Astrocyte (in vitro differentiated cells and primary cell): ENCODE data around the gene CD52.

ENCODE experiments used
- EZH2 ChIP-seq: IDR thresholded peaks from 2 replicates; pipeline ENCODE4 v1.6.1; 2012; ENCODE audit warnings: mild to moderate bottlenecking, low read length, inconsistent platforms; ENCODE audit not compliant: insufficient read depth
- TF ChIP-seq, protein P1 (sequence below): IDR thresholded peaks from 2 replicates; pipeline ENCODE4 v1.5.1; 2011; ENCODE audit warnings: low read depth, mild to moderate bottlenecking, inconsistent platforms, low read length, moderate library complexity; ENCODE audit not compliant: insufficient read depth

DNA sequence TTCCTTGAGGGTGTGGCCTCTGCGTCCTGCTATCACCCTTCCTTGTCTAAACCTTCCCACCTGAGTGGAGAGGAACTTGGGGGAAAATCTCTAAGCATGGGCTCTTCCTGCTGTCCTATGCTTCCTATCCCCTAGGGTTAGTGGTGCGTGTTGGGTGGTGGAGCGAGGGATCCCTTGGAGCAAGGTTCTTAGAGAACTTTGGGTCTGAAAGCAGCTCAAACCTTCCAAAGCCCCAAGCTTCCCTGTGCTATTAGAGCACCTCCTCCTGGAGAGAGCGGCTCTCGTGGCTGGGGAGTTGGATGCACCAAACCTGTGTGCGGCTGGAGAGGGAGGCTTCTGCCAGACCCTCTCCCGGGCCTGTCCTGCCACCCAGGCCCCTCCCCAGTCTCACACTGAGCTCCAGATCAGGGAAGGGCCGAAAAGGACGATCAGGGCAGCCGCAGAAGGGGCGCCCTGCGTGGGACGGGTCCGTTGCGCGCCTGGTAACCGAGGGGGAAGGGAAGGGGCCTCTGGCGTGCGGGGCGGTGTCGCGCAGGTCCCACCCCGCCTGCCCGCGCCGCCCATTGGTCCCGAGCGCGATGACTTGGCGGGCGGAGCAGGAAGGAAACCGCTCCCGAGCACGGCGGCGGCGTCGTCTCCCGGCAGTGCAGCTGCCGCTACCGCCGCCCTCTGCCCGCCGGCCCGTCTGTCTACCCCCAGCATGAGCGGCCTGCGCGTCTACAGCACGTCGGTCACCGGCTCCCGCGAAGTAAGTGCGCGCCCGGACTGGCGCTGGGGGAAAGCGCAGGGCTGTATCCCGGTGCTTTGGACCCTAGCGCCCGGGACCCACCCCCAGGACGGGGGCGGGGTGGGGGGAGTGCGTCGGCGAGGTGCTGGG lies 38.1 kb upstream of the CD52 start, which contains the start of gene SH3BGRL3:
- TF ChIP-seq, protein P1, sequence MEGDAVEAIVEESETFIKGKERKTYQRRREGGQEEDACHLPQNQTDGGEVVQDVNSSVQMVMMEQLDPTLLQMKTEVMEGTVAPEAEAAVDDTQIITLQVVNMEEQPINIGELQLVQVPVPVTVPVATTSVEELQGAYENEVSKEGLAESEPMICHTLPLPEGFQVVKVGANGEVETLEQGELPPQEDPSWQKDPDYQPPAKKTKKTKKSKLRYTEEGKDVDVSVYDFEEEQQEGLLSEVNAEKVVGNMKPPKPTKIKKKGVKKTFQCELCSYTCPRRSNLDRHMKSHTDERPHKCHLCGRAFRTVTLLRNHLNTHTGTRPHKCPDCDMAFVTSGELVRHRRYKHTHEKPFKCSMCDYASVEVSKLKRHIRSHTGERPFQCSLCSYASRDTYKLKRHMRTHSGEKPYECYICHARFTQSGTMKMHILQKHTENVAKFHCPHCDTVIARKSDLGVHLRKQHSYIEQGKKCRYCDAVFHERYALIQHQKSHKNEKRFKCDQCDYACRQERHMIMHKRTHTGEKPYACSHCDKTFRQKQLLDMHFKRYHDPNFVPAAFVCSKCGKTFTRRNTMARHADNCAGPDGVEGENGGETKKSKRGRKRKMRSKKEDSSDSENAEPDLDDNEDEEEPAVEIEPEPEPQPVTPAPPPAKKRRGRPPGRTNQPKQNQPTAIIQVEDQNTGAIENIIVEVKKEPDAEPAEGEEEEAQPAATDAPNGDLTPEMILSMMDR = peak; percentile 30
- no peak for TF ChIP-seq EZH2
